HepG2 (cell line): ENCODE measurements around the gene MAPK4.

Source experiments
- CTCF ChIP-seq: sonication (generic); formaldehyde crosslinking; IDR thresholded peaks from 2 replicates; pipeline ENCODE4 v1.5.0; 2020; ENCODE audit warnings: mild to moderate bottlenecking, missing genetic modification reagents, moderate library complexity
- NFIB ChIP-seq: sonication (generic); formaldehyde crosslinking; IDR thresholded peaks from 2 replicates; pipeline ENCODE4 v1.9.0; 2021; ENCODE audit warnings: missing genetic modification reagents, mild to moderate bottlenecking, borderline replicate concordance
- POLR2A ChIP-seq, 2 experiments: IDR thresholded peaks; 2 replicates each; pipeline ENCODE4 v1.6.1; 2011; ENCODE audit warnings: low read depth in 2 of 2, low read length in 2 of 2, mild to moderate bottlenecking in 1 of 2, moderate library complexity in 1 of 2; ENCODE audit not compliant: insufficient read depth in 1 of 2
- SRSF9 ChIP-seq: fragments of 200-400 bp; formaldehyde crosslinking; IDR thresholded peaks from 2 replicates; pipeline ENCODE4 v1.6.1; 2018; ENCODE audit warnings: borderline replicate concordance, mild to moderate bottlenecking, low read depth, low read length; ENCODE audit not compliant: insufficient read depth, poor library complexity, severe bottlenecking
- STAG1 ChIP-seq: sonication (generic); formaldehyde crosslinking; IDR thresholded peaks from 2 replicates; pipeline ENCODE4 v1.4.0; 2020; ENCODE audit warnings: missing genetic modification reagents
- STAT5B ChIP-seq: sonication (generic); formaldehyde crosslinking; IDR thresholded peaks from 2 replicates; pipeline ENCODE4 v1.4.0; 2020; ENCODE audit warnings: missing genetic modification reagents
- U2AF2 ChIP-seq: fragments of 200-400 bp; formaldehyde crosslinking; IDR thresholded peaks from 2 replicates; pipeline ENCODE4 v1.6.1; 2017; ENCODE audit warnings: low read depth, mild to moderate bottlenecking, low read length
- ZNF274 ChIP-seq: sonication (generic); formaldehyde crosslinking; IDR thresholded peaks from 2 replicates; pipeline ENCODE4 v1.5.1; 2020; ENCODE audit warnings: mild to moderate bottlenecking, missing genetic modification reagents
- ZNF430 ChIP-seq: sonication (generic); formaldehyde crosslinking; IDR thresholded peaks from 2 replicates; pipeline ENCODE4 v1.9.0; 2021; ENCODE audit warnings: mild to moderate bottlenecking, missing genetic modification reagents

DNA sequence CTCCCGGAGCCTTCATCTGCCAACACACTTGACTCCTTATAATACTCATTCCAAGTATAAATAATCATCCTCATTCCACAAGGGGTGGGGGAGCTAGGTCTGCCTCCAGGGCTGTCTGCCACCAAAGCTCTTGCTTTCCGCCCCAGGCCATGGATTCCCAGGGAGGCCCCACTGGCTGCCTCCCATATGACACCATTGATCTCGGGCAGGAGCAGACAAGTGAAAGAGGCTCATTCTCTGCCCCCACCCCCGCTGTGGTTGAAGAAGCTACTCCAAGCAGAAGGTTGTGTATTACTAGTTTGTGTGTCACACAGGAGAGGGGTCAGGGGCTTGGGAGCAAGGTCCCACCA, 160.4 kb downstream of the MAPK4 start:
- TF ChIP-seq POLR2A (IDR thresholded peaks at IDR 0.05; ENCODE audit: insufficient read depth in 1 of 2, low read depth in 2 of 2, low read length in 2 of 2) (no peak), U2AF2 (no peak), ZNF430 (CRISPR knock-in tag) (no peak), CTCF (CRISPR knock-in tag) (no peak), ZNF274 (CRISPR knock-in tag) (no peak), STAT5B (CRISPR knock-in tag) (no peak), SRSF9 (no peak), NFIB (CRISPR knock-in tag) (no peak), STAG1 (CRISPR knock-in tag) (no peak)
